SK-N-SH (cell line): ENCODE data around the gene FAM20C.

Source experiments
- FOXJ3 ChIP-seq: sonication (generic); formaldehyde crosslinking; IDR thresholded peaks from 2 replicates; pipeline ENCODE4 v1.5.1; 2020; ENCODE audit warnings: mild to moderate bottlenecking, missing genetic modification reagents
- GABPA ChIP-seq: IDR thresholded peaks from 2 replicates; pipeline ENCODE4 v1.4.0; 2012; ENCODE audit warnings: low read depth, mild to moderate bottlenecking
- MEF2A ChIP-seq: IDR thresholded peaks from 2 replicates; pipeline ENCODE4 v1.4.0; 2012; ENCODE audit warnings: low read depth, borderline replicate concordance
- TF ChIP-seq, protein P1 (sequence below): IDR thresholded peaks from 2 replicates; pipeline ENCODE4 v1.4.0; 2012; ENCODE audit warnings: low read depth
- TF ChIP-seq, protein P2 (sequence below): IDR thresholded peaks from 2 replicates; pipeline ENCODE4 v1.4.0; 2012; ENCODE audit warnings: low read depth, borderline replicate concordance
- TF ChIP-seq, protein P3 (sequence below): fragments of 200-600 bp; sonication (generic); IDR thresholded peaks from 2 replicates; pipeline ENCODE4 v1.6.1; 2017; ENCODE audit warnings: antibody characterized with exemption, mild to moderate bottlenecking, moderate library complexity

DNA sequence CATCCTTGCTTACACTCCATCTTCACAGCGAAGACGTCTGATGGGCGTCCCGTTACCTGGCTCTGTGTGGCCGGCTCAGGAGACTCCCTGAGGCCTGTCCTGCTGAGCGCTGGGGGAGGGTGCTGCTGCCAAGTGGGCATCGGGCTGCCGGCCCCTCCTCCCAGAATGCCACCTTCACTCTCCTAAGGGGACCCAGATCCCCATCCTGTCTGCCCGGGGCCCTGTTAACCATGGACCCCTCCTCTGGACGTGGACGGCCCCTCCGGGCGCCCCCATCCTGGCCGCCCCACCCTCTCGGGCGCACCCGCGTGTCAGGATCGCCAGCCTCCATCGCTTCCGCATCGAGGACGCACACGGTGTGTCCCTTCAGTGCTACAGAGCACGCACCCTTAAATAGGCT lies 90.2 kb downstream of the FAM20C start:
- TF ChIP-seq, protein P1, sequence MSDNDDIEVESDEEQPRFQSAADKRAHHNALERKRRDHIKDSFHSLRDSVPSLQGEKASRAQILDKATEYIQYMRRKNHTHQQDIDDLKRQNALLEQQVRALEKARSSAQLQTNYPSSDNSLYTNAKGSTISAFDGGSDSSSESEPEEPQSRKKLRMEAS: no peak
- TF ChIP-seq, protein P2, sequence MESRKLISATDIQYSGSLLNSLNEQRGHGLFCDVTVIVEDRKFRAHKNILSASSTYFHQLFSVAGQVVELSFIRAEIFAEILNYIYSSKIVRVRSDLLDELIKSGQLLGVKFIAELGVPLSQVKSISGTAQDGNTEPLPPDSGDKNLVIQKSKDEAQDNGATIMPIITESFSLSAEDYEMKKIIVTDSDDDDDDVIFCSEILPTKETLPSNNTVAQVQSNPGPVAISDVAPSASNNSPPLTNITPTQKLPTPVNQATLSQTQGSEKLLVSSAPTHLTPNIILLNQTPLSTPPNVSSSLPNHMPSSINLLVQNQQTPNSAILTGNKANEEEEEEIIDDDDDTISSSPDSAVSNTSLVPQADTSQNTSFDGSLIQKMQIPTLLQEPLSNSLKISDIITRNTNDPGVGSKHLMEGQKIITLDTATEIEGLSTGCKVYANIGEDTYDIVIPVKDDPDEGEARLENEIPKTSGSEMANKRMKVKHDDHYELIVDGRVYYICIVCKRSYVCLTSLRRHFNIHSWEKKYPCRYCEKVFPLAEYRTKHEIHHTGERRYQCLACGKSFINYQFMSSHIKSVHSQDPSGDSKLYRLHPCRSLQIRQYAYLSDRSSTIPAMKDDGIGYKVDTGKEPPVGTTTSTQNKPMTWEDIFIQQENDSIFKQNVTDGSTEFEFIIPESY: no peak
- TF ChIP-seq, protein P3, sequence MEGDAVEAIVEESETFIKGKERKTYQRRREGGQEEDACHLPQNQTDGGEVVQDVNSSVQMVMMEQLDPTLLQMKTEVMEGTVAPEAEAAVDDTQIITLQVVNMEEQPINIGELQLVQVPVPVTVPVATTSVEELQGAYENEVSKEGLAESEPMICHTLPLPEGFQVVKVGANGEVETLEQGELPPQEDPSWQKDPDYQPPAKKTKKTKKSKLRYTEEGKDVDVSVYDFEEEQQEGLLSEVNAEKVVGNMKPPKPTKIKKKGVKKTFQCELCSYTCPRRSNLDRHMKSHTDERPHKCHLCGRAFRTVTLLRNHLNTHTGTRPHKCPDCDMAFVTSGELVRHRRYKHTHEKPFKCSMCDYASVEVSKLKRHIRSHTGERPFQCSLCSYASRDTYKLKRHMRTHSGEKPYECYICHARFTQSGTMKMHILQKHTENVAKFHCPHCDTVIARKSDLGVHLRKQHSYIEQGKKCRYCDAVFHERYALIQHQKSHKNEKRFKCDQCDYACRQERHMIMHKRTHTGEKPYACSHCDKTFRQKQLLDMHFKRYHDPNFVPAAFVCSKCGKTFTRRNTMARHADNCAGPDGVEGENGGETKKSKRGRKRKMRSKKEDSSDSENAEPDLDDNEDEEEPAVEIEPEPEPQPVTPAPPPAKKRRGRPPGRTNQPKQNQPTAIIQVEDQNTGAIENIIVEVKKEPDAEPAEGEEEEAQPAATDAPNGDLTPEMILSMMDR: no peak
- TF ChIP-seq GABPA: no peak
- TF ChIP-seq MEF2A: no peak
- TF ChIP-seq FOXJ3 (CRISPR knock-in tag): no peak
